GM12801 (cell line): ENCODE data around the gene GNL3.

Experiments
- CTCF ChIP-seq: IDR thresholded peaks from one replicate; pipeline ENCODE4 v1.5.1; 2011; ENCODE audit warnings: control low read depth; ENCODE audit not compliant: insufficient read length; ENCODE audit errors: extremely low read depth

The GNL3 gene

DNA sequence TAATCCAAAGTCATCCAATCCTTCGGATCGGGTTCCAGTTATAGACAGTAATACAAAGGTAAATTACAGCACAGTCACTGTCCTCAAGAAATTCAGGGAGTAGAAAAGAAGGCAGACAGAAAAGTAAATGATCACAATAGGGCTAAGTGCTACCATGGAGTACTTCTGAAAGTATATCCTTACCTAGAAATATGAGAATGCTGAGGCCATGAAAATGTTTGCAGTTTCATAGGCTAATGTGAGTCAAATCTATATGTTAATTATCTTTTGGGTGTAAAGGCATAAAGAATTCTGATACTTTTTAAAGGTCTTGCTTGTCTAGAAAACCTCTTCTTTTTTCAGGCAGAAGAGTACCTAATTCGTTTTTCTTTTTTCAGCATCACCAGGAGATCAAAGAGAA lies 29.9 kb upstream of the GNL3 start:
- no peak for TF ChIP-seq CTCF

GRCh38 chr3:52660046-52660445 lies 25.8 kb upstream of the GNL3 start:
- no peak for TF ChIP-seq CTCF

GRCh38 chr3:52663098-52663497 lies 22.7 kb upstream of the GNL3 start:
- no peak for TF ChIP-seq CTCF

GRCh38 chr3:52670621-52671521 lies 15.0 kb upstream of the GNL3 start:
- TF ChIP-seq CTCF: no peak

- TF ChIP-seq CTCF: no peak
These were observed 14.2 kb upstream of the GNL3 start for GRCh38 chr3:52671676-52672075.

GRCh38 chr3:52678265-52679198 lies 7.3 kb upstream of the GNL3 start:
- no peak for TF ChIP-seq CTCF

GRCh38 chr3:52679199-52679538 lies 6.7 kb upstream of the GNL3 start:
- TF ChIP-seq CTCF: no peak
